Natural killer cell (primary cell): Measurements from ENCODE around the gene PSEN2. TPM values are rescaled to one million over a fixed set of nuclear protein-coding genes. Genes with fewer than 3 reads are reported as not detected.
"Not testable (repeated sequence)": the region's sequence is repeated elsewhere in the genome, so short reads cannot be mapped to it uniquely, and the experiment has no call there.

Source experiments
- ATAC-seq, 3 donors: fragments of 150-1000 bp in 2 of 3; fragments of 200-7000 bp in 1 of 3; cut with Tn5 transposase; 1 replicate in 1 of 3; 2 replicates in 2 of 3; pipeline ENCODE4 v1.10.0; 2021; ENCODE audit warnings: mild to moderate bottlenecking in 2 of 3, moderate library complexity in 2 of 3
- DNase-seq, 2 donors: peaks; one replicate each; pipeline versions ENCODE4 v3.0.0 to v3.0.0-alpha.2; 2013 to 2021; ENCODE audit warnings: mixed read lengths in 1 of 2
- H3K27ac ChIP-seq: one replicate; pipeline ENCODE4 v1.5.1; 2013; ENCODE audit warnings: mild to moderate bottlenecking, low read length
- H3K27me3 ChIP-seq: one replicate; pipeline ENCODE4 v1.6.1; 2013; ENCODE audit warnings: low read length; ENCODE audit not compliant: control insufficient read depth, insufficient read depth
- H3K36me3 ChIP-seq: one replicate; pipeline ENCODE4 v1.6.1; 2013; ENCODE audit warnings: low read length; ENCODE audit not compliant: control insufficient read depth, insufficient read depth
- H3K4me1 ChIP-seq: one replicate; pipeline ENCODE4 v1.6.1; 2013; ENCODE audit warnings: low read length; ENCODE audit not compliant: control insufficient read depth, insufficient read depth
- H3K4me3 ChIP-seq: one replicate; pipeline ENCODE4 v1.5.1; 2013; ENCODE audit warnings: low read length
- H3K9me3 ChIP-seq: one replicate; pipeline ENCODE4 v1.6.1; 2013; ENCODE audit warnings: low read length; ENCODE audit not compliant: control insufficient read depth, insufficient read depth
- H3K27ac Mint-ChIP-seq, 2 donors: one replicate each; pipeline ENCODE4 v1.8.0; 2022; ENCODE audit warnings: mild to moderate bottlenecking in 2 of 2, mixed read lengths in 2 of 2, moderate library complexity in 1 of 2
- H3K27me3 Mint-ChIP-seq, 2 donors: one replicate each; pipeline ENCODE4 v1.8.0; 2022; ENCODE audit warnings: low read depth in 2 of 2, mixed read lengths in 2 of 2
- H3K36me3 Mint-ChIP-seq: one replicate; pipeline ENCODE4 v1.8.0; 2022; ENCODE audit warnings: mixed read lengths
- H3K4me1 Mint-ChIP-seq, 2 donors: one replicate each; pipeline ENCODE4 v1.8.0; 2022; ENCODE audit warnings: mixed read lengths in 2 of 2
- H3K4me3 Mint-ChIP-seq: one replicate; pipeline ENCODE4 v1.8.0; 2022; ENCODE audit warnings: mild to moderate bottlenecking, moderate library complexity, mixed read lengths
- H3K9me3 Mint-ChIP-seq, 2 donors: one replicate each; pipeline ENCODE4 v1.8.0; 2022; ENCODE audit warnings: mixed read lengths in 2 of 2
- CTCF ChIP-seq: fragments of 200-600 bp; IDR thresholded peaks from one replicate; pipeline ENCODE4 v1.8.0; 2022; ENCODE audit warnings: antibody characterized with exemption
- WGBS: methylation state at CpG from one replicate; pipeline ENCODE4 v1.1.7; 2013; ENCODE audit warnings: missing lambda C conversion rate; ENCODE audit not compliant: insufficient coverage; 5-methylcytosine and 5-hydroxymethylcytosine counted together
- intact Hi-C: fragments of 100-400 bp; cut with micrococcal nuclease; formaldehyde crosslinking; loops from one replicate; pipeline ENCODE4 v1.14.2; 2022
- total RNA-seq, 4 donors: library from RNA; stranded (reverse); fragments of 120-200 nt in 1 of 4; gene quantifications; one replicate each; pipeline versions ENCODE4 v1.2.3 to v1.2.4, GENCODE V29; 2013 to 2022

PSEN2 gene
- total RNA-seq, 3 donors from 2014 or later (not counting 1 experiment from before 2014, with no cell fraction given) = 12.6 to 22.8 (median 14.9) TPM

- Histone ChIP-seq H3K36me3 (no peaks in the 10 kb centered on the region), H3K4me3 (no peak overlapping the region), H3K27ac (no peak overlapping the region), H3K9me3 (no peaks in the 10 kb centered on the region), H3K27me3 (no peaks in the 10 kb centered on the region), H3K4me1 (no peaks in the 10 kb centered on the region)
- no peak for TF ChIP-seq CTCF
- DNase-seq (no peak), ATAC-seq (no peak)
- Mint-ChIP-seq H3K9me3 (no peaks in the 10 kb centered on the region), H3K27me3 (peaks cover 0 to 8% of the 10 kb centered on the region in 2 donors), H3K27ac (no peak overlapping the region), H3K4me3 (no peak overlapping the region), H3K36me3 (no peaks in the 10 kb centered on the region), H3K4me1 (no peaks in the 10 kb centered on the region)
- intact Hi-C loops = no loop called here
- WGBS = 81% methylated on average over 2 of the region's 3 CpGs
These were observed 32.0 kb upstream of the PSEN2 start for GRCh38 chr1:226838456-226838855.

GRCh38 chr1:226845624-226846023 is 24.8 kb upstream of the PSEN2 start:
- no peak overlapping the region for H3K27ac Mint-ChIP-seq

GRCh38 chr1:226846786-226847185 is 23.6 kb upstream of the PSEN2 start:
- Histone ChIP-seq H3K27ac (no peak overlapping the region), H3K4me1 (no peaks in the 10 kb centered on the region), H3K27me3 (no peaks in the 10 kb centered on the region), H3K9me3 (no peaks in the 10 kb centered on the region), H3K36me3 (no peaks in the 10 kb centered on the region), H3K4me3 (no peak overlapping the region)
- H3K4me1 Mint-ChIP-seq = no peaks in the 10 kb centered on the region
- 42% methylated on average over 1 of the region's 1 CpG for WGBS
- intact Hi-C loops = no loop called here
- no peak for DNase-seq
- H3K36me3 Mint-ChIP-seq = no peaks in the 10 kb centered on the region
- peaks cover 0 to 3% of the 10 kb centered on the region in 2 donors for H3K27me3 Mint-ChIP-seq
- TF ChIP-seq CTCF = no peak
- H3K27ac Mint-ChIP-seq = no peak overlapping the region
- no peaks in the 10 kb centered on the region for H3K9me3 Mint-ChIP-seq
- ATAC-seq = no peak
- H3K4me3 Mint-ChIP-seq = no peak overlapping the region

More at GRCh38 chr1:226845624-226846023, 24.8 kb upstream of the PSEN2 start:
- Histone ChIP-seq H3K4me1 (no peaks in the 10 kb centered on the region), H3K27ac (no peak overlapping the region), H3K27me3 (no peaks in the 10 kb centered on the region), H3K36me3 (no peaks in the 10 kb centered on the region), H3K4me3 (no peak overlapping the region), H3K9me3 (no peaks in the 10 kb centered on the region)
- TF ChIP-seq CTCF = no peak
- no peak overlapping the region for H3K4me3 Mint-ChIP-seq
- no peaks in the 10 kb centered on the region for H3K9me3 Mint-ChIP-seq
- no peaks in the 10 kb centered on the region for H3K36me3 Mint-ChIP-seq
- no peak for ATAC-seq
- intact Hi-C loops = no loop called here
- DNase-seq = no peak
- peaks cover 0 to 3% of the 10 kb centered on the region in 2 donors for H3K27me3 Mint-ChIP-seq
- H3K4me1 Mint-ChIP-seq = no peaks in the 10 kb centered on the region

GRCh38 chr1:226854548-226854947 is 15.9 kb upstream of the PSEN2 start:
- H3K27ac ChIP-seq, H3K4me1 Mint-ChIP-seq, H3K4me3 ChIP-seq, H3K9me3 Mint-ChIP-seq, H3K36me3 Mint-ChIP-seq, H3K27me3 Mint-ChIP-seq, H3K9me3 ChIP-seq, H3K36me3 ChIP-seq, H3K27ac Mint-ChIP-seq, H3K27me3 ChIP-seq, H3K4me1 ChIP-seq, ATAC-seq, DNase-seq, intact Hi-C loops, H3K4me3 Mint-ChIP-seq: not testable (repeated sequence)
- WGBS = 100% methylated on average over 1 of the region's 1 CpG
